HG02884 (cell line): ENCODE measurements around the gene PFDN2.

Experiments used
- ATAC-seq: cut with Tn5 transposase; IDR thresholded peaks from one replicate; pipeline ENCODE4 v1.9.1; 2021; ENCODE audit warnings: mild to moderate bottlenecking, moderate library complexity; ENCODE audit not compliant: unreplicated experiment

PFDN2 gene

GRCh38 chr1:161061419-161061818, 56.4 kb downstream of the PFDN2 start:
- ATAC-seq, result no peak

- no peak for ATAC-seq
Measured at GRCh38 chr1:161059293-161059692, 58.5 kb downstream of the PFDN2 start.

GRCh38 chr1:161054805-161055204, 63.0 kb downstream of the PFDN2 start:
- no peak for ATAC-seq

- no peak for ATAC-seq
Measured at GRCh38 chr1:161054232-161054631, 63.6 kb downstream of the PFDN2 start.

- no peak for ATAC-seq
Measured at GRCh38 chr1:161052899-161053298, 64.9 kb downstream of the PFDN2 start.

GRCh38 chr1:161051219-161051618, 66.6 kb downstream of the PFDN2 start:
- ATAC-seq, result no peak
